ENCODE data around the gene VCX3A. TPM values are rescaled to one million over a fixed set of nuclear protein-coding genes. Genes with fewer than 3 reads are reported as not detected.
"Not testable (repeated sequence)": the region's sequence is repeated elsewhere in the genome, so short reads cannot be mapped to it uniquely, and the experiment has no call there.

Gene VCX3A
- total RNA-seq: not detected
- long read RNA-seq: 0 reads

- DNase-seq; H3K9me3 ChIP-seq; ATAC-seq; H3K27ac ChIP-seq; H3K36me3 ChIP-seq; H3K27me3 ChIP-seq (ENCODE audit: low read depth); H3K4me3 ChIP-seq; intact Hi-C loops (cut with DNase I); H3K4me1 ChIP-seq: not testable (repeated sequence)
Measured at GRCh38 chrX:6535018-6535417, at the start of gene VCX3A. Gene VCX3A, minus strand, starts transcription at chrX:6535118. Its CDS starts 621 bp downstream, at chrX:6534497.

- no peak overlapping the region for H3K27ac ChIP-seq
- TF ChIP-seq CTCF (IDR thresholded peaks at IDR 0.05): no peak
- H3K4me1 ChIP-seq: no peaks in the 10 kb centered on the region
- H3K36me3 ChIP-seq: no peaks in the 10 kb centered on the region
- no peak for DNase-seq
- no peaks in the 10 kb centered on the region for H3K9me3 ChIP-seq
- H3K4me3 ChIP-seq: no peak overlapping the region
- ATAC-seq: no peak
- no peaks in the 10 kb centered on the region for H3K27me3 ChIP-seq (ENCODE audit: low read depth)
- intact Hi-C loops (cut with DNase I): no loop called here
Measured at GRCh38 chrX:6574762-6575161, 39.8 kb upstream of the VCX3A start.

DNA sequence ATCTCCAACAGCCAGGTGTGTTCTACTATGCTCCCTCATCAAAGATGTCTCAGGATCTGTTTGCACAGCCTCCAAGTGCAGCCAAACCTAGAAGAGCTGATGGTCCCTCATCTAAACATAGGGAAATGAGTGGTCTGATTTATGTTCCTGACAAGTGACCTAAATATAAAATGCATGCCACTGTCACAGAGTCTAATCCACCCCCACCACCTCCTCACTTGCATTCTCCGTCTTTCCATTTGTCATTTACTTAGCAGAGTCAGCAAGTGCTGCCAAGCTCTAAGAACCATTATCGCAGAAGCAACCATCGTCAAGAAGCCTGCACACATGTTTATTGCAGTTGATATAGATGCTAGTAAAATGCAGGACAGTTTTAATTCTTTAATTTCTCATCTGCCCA is 33.1 kb upstream of the VCX3A start:
- Histone ChIP-seq H3K27ac (no peak overlapping the region), H3K36me3 (no peaks in the 10 kb centered on the region), H3K4me3 (no peak overlapping the region), H3K9me3 (no peaks in the 10 kb centered on the region), H3K4me1 (no peaks in the 10 kb centered on the region), H3K27me3 (ENCODE audit: low read depth) (no peaks in the 10 kb centered on the region)
- ATAC-seq (no peak), DNase-seq (no peak)
- intact Hi-C loops (cut with DNase I): no loop called here
- no peak for TF ChIP-seq CTCF (IDR thresholded peaks at IDR 0.05)

DNA sequence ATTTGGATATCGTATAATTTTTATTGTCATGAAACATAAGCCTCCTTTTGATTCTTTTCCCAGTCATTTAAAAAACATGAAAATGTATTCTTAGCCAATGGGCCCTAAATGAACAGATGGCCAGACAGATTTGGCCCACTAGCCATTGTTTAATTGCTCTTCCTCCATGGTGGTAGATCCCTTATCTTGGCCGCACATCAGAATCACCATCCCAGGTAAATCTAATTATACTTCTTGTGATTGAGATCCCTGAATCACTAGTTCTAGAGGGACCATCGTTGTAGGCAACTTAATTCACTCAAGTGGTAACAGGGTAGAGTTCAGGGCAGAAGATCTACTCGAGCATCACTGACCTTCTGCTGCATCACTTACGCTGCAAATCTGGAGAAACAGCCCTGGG is 24.1 kb upstream of the VCX3A start:
- no peaks in the 10 kb centered on the region for H3K4me1 ChIP-seq
- no peak for DNase-seq
- no peaks in the 10 kb centered on the region for H3K36me3 ChIP-seq
- H3K9me3 ChIP-seq: no peaks in the 10 kb centered on the region
- TF ChIP-seq CTCF (IDR thresholded peaks at IDR 0.05): no peak
- ATAC-seq: no peak
- H3K27ac ChIP-seq: no peak overlapping the region
- intact Hi-C loops (cut with DNase I): no loop called here
- no peak overlapping the region for H3K4me3 ChIP-seq
- H3K27me3 ChIP-seq (ENCODE audit: low read depth): no peaks in the 10 kb centered on the region

DNA sequence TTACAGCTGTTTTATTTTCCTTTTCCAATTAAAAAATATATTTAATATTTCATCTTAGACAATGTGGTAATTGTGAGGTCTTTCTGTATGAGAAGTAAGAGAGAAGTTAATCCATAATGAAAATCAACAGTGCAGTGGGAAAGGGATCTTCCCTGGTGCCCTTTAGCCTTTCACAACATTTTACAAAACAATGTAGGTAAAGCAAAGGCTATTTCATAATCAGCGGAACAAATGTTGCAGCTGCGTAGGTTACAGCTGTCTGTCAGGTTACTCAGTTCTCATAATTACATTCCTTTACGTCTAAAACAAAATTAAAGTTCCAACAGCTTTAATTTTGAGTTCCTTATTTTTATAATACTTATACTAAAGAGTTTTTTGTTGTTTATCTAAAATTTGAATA is 22.8 kb upstream of the VCX3A start:
- H3K9me3 ChIP-seq: no peaks in the 10 kb centered on the region
- ATAC-seq (no peak), DNase-seq (no peak)
- intact Hi-C loops (cut with DNase I): no loop called here
- TF ChIP-seq CTCF (IDR thresholded peaks at IDR 0.05): no peak
- no peaks in the 10 kb centered on the region for H3K27me3 ChIP-seq (ENCODE audit: low read depth)
- H3K36me3 ChIP-seq: no peaks in the 10 kb centered on the region
- no peak overlapping the region for H3K4me3 ChIP-seq
- no peaks in the 10 kb centered on the region for H3K4me1 ChIP-seq
- no peak overlapping the region for H3K27ac ChIP-seq

- no peaks in the 10 kb centered on the region for H3K4me1 ChIP-seq
- DNase-seq (no peak), ATAC-seq (no peak)
- no peaks in the 10 kb centered on the region for H3K27me3 ChIP-seq (ENCODE audit: low read depth)
- no peak for TF ChIP-seq CTCF (IDR thresholded peaks at IDR 0.05)
- no peak overlapping the region for H3K27ac ChIP-seq
- H3K9me3 ChIP-seq: no peaks in the 10 kb centered on the region
- intact Hi-C loops (cut with DNase I): no loop called here
- H3K36me3 ChIP-seq: no peaks in the 10 kb centered on the region
- H3K4me3 ChIP-seq: no peak overlapping the region
Measured at GRCh38 chrX:6550999-6551398, 16.1 kb upstream of the VCX3A start.
